ENCODE results near the gene ZNF593OS. TPM values are rescaled to one million over a fixed set of nuclear protein-coding genes. Genes with fewer than 3 reads are reported as not detected.

The ZNF593OS gene
- total RNA-seq, 1 experiment from 2014 or later = not detected

- ChIA-PET POLR2A (no interaction called here), CTCF (no interaction called here), RAD21 (ENCODE audit: low non-redundant PET in 1 of 2, low total read pairs in 2 of 2, uncharacterized antibody in 2 of 2, unreplicated experiment in 2 of 2) (no interaction called here)
- Histone ChIP-seq H3K4me3 (replicated peaks in 1 of 2; ENCODE audit: low read depth in 1 of 2, low read length in 2 of 2) (no peak overlapping the region), H3K36me3 (ENCODE audit: control insufficient read depth in 1 of 2, insufficient read depth in 2 of 2, low read length in 2 of 2) (no peaks in the 10 kb centered on the region), H3K4me2 (ENCODE audit: low read length) (no peak overlapping the region), H3K4me1 (ENCODE audit: control insufficient read depth in 1 of 2, insufficient read depth in 2 of 2, low read length in 2 of 2) (peaks cover 2 to 4% of the 10 kb centered on the region in 2 experiments; a peak in 1 of 4 replicates), H3K9me2 (ENCODE audit: insufficient read depth) (no peaks in the 10 kb centered on the region), H2AFZ (ENCODE audit: low read depth, low read length, poor library complexity, severe bottlenecking) (no peak overlapping the region), H3K79me2 (ENCODE audit: insufficient read depth, low read length) (no peaks in the 10 kb centered on the region), H3K9me3 (ENCODE audit: control insufficient read depth in 1 of 2, insufficient read depth in 1 of 2, low read depth in 1 of 2, low read length in 2 of 2) (no peaks in the 10 kb centered on the region), H3K9ac (ENCODE audit: low read length) (no peak overlapping the region), H4K20me1 (ENCODE audit: insufficient read depth) (no peaks in the 10 kb centered on the region), H3K27ac (ENCODE audit: low read depth, low read length) (no peak overlapping the region), H3K27me3 (ENCODE audit: insufficient read depth, low read length) (no peaks in the 10 kb centered on the region)
- intact Hi-C loops (cut with micrococcal nuclease) = no loop called here
- no TSS peak for BruUV-seq (replicated peaks)
- no peak for TF ChIP-seq RAD21 (IDR thresholded peaks at IDR 0.05; ENCODE audit: low read depth)
- TF ChIP-seq SP1 (IDR thresholded peaks at IDR 0.05; ENCODE audit: low read depth) = no peak
- TF ChIP-seq EGR1 (IDR thresholded peaks at IDR 0.05; ENCODE audit: low read depth) = no peak
- TF ChIP-seq, protein P1, sequence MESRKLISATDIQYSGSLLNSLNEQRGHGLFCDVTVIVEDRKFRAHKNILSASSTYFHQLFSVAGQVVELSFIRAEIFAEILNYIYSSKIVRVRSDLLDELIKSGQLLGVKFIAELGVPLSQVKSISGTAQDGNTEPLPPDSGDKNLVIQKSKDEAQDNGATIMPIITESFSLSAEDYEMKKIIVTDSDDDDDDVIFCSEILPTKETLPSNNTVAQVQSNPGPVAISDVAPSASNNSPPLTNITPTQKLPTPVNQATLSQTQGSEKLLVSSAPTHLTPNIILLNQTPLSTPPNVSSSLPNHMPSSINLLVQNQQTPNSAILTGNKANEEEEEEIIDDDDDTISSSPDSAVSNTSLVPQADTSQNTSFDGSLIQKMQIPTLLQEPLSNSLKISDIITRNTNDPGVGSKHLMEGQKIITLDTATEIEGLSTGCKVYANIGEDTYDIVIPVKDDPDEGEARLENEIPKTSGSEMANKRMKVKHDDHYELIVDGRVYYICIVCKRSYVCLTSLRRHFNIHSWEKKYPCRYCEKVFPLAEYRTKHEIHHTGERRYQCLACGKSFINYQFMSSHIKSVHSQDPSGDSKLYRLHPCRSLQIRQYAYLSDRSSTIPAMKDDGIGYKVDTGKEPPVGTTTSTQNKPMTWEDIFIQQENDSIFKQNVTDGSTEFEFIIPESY (IDR thresholded peaks at IDR 0.05; ENCODE audit: extremely low read depth, insufficient replicate concordance, low read length) = no peak
- TF ChIP-seq EZH2phosphoT487 (IDR thresholded peaks at IDR 0.05; ENCODE audit: borderline replicate concordance) = no peak
- no peak for TF ChIP-seq FOSL1 (IDR thresholded peaks at IDR 0.05; ENCODE audit: low read depth)
- TF ChIP-seq JUND (IDR thresholded peaks at IDR 0.05) = no peak
- TF ChIP-seq, protein P2, sequence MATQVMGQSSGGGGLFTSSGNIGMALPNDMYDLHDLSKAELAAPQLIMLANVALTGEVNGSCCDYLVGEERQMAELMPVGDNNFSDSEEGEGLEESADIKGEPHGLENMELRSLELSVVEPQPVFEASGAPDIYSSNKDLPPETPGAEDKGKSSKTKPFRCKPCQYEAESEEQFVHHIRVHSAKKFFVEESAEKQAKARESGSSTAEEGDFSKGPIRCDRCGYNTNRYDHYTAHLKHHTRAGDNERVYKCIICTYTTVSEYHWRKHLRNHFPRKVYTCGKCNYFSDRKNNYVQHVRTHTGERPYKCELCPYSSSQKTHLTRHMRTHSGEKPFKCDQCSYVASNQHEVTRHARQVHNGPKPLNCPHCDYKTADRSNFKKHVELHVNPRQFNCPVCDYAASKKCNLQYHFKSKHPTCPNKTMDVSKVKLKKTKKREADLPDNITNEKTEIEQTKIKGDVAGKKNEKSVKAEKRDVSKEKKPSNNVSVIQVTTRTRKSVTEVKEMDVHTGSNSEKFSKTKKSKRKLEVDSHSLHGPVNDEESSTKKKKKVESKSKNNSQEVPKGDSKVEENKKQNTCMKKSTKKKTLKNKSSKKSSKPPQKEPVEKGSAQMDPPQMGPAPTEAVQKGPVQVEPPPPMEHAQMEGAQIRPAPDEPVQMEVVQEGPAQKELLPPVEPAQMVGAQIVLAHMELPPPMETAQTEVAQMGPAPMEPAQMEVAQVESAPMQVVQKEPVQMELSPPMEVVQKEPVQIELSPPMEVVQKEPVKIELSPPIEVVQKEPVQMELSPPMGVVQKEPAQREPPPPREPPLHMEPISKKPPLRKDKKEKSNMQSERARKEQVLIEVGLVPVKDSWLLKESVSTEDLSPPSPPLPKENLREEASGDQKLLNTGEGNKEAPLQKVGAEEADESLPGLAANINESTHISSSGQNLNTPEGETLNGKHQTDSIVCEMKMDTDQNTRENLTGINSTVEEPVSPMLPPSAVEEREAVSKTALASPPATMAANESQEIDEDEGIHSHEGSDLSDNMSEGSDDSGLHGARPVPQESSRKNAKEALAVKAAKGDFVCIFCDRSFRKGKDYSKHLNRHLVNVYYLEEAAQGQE (IDR thresholded peaks at IDR 0.05; ENCODE audit: low read depth) = no peak
- TF ChIP-seq YY1 (IDR thresholded peaks at IDR 0.05; ENCODE audit: extremely low read depth, insufficient replicate concordance, low read depth, low read length) = no peak
- TF ChIP-seq, protein P3, sequence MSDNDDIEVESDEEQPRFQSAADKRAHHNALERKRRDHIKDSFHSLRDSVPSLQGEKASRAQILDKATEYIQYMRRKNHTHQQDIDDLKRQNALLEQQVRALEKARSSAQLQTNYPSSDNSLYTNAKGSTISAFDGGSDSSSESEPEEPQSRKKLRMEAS (IDR thresholded peaks at IDR 0.05) = no peak
- TF ChIP-seq POLR2AphosphoS5 (IDR thresholded peaks at IDR 0.05; ENCODE audit: low read depth, low read length) = no peak
- TF ChIP-seq SRF (IDR thresholded peaks at IDR 0.05; ENCODE audit: low read depth) = no peak
- TF ChIP-seq, protein P4, sequence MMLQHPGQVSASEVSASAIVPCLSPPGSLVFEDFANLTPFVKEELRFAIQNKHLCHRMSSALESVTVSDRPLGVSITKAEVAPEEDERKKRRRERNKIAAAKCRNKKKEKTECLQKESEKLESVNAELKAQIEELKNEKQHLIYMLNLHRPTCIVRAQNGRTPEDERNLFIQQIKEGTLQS (IDR thresholded peaks at IDR 0.05) = no peak
- ATAC-seq (no peak), DNase-seq (ENCODE audit: low read depth, low spot score) (no peak)
These were observed 26.2 kb upstream of the ZNF593OS start for GRCh38 chr1:26197813-26198212.
